ENCODE data around the gene ZNF606. TPM values are rescaled to one million over a fixed set of nuclear protein-coding genes. Genes with fewer than 3 reads are reported as not detected.

ZNF606 gene
- total RNA-seq, 4 donors from 2014 or later, result 7.6 to 23.3 (median 15.5) TPM

GRCh38 chr19:57934820-57935665 lies 67.6 kb downstream of the ZNF606 start, which contains the start of gene ZNF418:
ZNF418 (minus strand) TSS chr19:57935402; CDS start chr19:57933822, 1,580 bp downstream.
- H3K27me3 ChIP-seq, result no peaks in the 10 kb centered on the region
- peak within 1 kb of the TSS; percentile 70 to 83 (median 74) for H3K4me3 ChIP-seq
- H3K27ac ChIP-seq (replicated peaks in 1 of 4), result peak within 1 kb of the TSS; percentile 75 to 88 (median 84)
- H3K9me3 ChIP-seq, result peaks cover 0 to 71% (median 36%) of the 10 kb centered on the region in 4 donors
- H3K4me1 ChIP-seq, result peaks cover 4 to 18% (median 13%) of the 10 kb centered on the region in 4 donors
- peaks cover 0 to 53% (median 11%) of the 10 kb centered on the region in 4 donors for H3K36me3 ChIP-seq
- DNase-seq (ENCODE audit: extremely low spot score), result no peak
- WGBS, result 8% methylated on average over 46 of the region's 54 CpGs
- intact Hi-C loops (cut with DNase I), result loop anchor here (5.0 kb wide), 1 partner anchor 67 kb away; the partner anchor contains the start of gene ZNF606
- TF ChIP-seq EP300 (IDR thresholded peaks at IDR 0.05) (no peak), CTCF (IDR thresholded peaks at IDR 0.05) (no peak), POLR2AphosphoS5 (IDR thresholded peaks at IDR 0.05) (peak in 1 of 2 donors; percentile 74), POLR2A (IDR thresholded peaks at IDR 0.05; ENCODE audit: low read depth) (no peak)

GRCh38 chr19:57927587-57927986 lies 75.0 kb downstream of the ZNF606 start:
- H3K9me3 ChIP-seq, result peaks cover 4 to 81% (median 57%) of the 10 kb centered on the region in 4 donors

More at GRCh38 chr19:57927587-57927986, 75.0 kb downstream of the ZNF606 start:
- DNase-seq (ENCODE audit: extremely low spot score), result no peak
- no peak overlapping the region for H3K4me3 ChIP-seq
- H3K4me1 ChIP-seq, result no peaks in the 10 kb centered on the region
- H3K27me3 ChIP-seq, result no peaks in the 10 kb centered on the region
- no peak overlapping the region for H3K27ac ChIP-seq (replicated peaks in 1 of 4)
- TF ChIP-seq EP300 (IDR thresholded peaks at IDR 0.05), result no peak
- TF ChIP-seq POLR2AphosphoS5 (IDR thresholded peaks at IDR 0.05), result no peak
- 100% methylated on average over 4 of the region's 4 CpGs for WGBS
- H3K36me3 ChIP-seq, result peaks cover 32 to 65% (median 50%) of the 10 kb centered on the region in 4 donors
- intact Hi-C loops (cut with DNase I), result no loop called here

Other genes starting within 250 kb of the ZNF606 start
- gene ZNF586, start 233.1 kb downstream of the ZNF606 start, total RNA-seq, result 10 to 100 TPM; 11.8 to 16.6 (median 13.0) TPM
- gene ZNF552, start 187.9 kb downstream of the ZNF606 start, total RNA-seq, result 1 to 10 TPM; 2.9 to 5.0 (median 4.5) TPM
- 10 to 100 TPM in 2 of 4 donors, 1 to 10 TPM in 2; 6.3 to 14.1 (median 9.3) TPM for gene ZNF587B, start 172.5 kb downstream of the ZNF606 start, total RNA-seq
- 10 to 100 TPM; 10.9 to 27.8 (median 19.8) TPM for gene ZNF587, start 153.0 kb downstream of the ZNF606 start, total RNA-seq
- 1 to 10 TPM; 5.8 to 9.4 (median 7.5) TPM for gene ZNF814, start 113.8 kb downstream of the ZNF606 start, total RNA-seq
- 10 to 100 TPM in 2 of 4 donors, 1 to 10 TPM in 2; 9.1 to 12.9 (median 10.3) TPM for gene ZNF417, start 86.2 kb downstream of the ZNF606 start, total RNA-seq
- gene ZNF418, start 67.4 kb downstream of the ZNF606 start, total RNA-seq, result 10 to 100 TPM; 11.6 to 21.2 (median 16.3) TPM
- 1 to 10 TPM; 4.0 to 5.2 (median 4.6) TPM for gene ZNF256, start 55.1 kb downstream of the ZNF606 start, total RNA-seq
- gene C19orf18, start 28.3 kb downstream of the ZNF606 start, total RNA-seq, result under 1 TPM in 3 of 4 donors, not detected in 1; 0.40 to 0.84 (median 0.83) TPM
- not detected for gene ZSCAN1, start 31.2 kb upstream of the ZNF606 start, total RNA-seq
- gene ZNF135, start 56.5 kb upstream of the ZNF606 start, total RNA-seq, result 1 to 10 TPM; 5.1 to 9.1 (median 6.6) TPM
- gene ZSCAN18, start 95.4 kb upstream of the ZNF606 start, total RNA-seq, result 100 to 1,000 TPM in 3 of 4 donors, 10 to 100 TPM in 1; 93.0 to 141 (median 124) TPM
- 10 to 100 TPM in 2 of 4 donors, 1 to 10 TPM in 2; 8.3 to 14.0 (median 10.8) TPM for gene ZNF329, start 148.0 kb upstream of the ZNF606 start, total RNA-seq
- gene ZNF274, start 180.2 kb upstream of the ZNF606 start, total RNA-seq, result 10 to 100 TPM; 18.7 to 27.8 (median 22.8) TPM
- 10 to 100 TPM; 29.5 to 38.8 (median 37.6) TPM for gene ZNF544, start 226.1 kb upstream of the ZNF606 start, total RNA-seq

Data from esophagus muscularis mucosa (tissue), 4 donors.